ENCODE results near the gene SYT11.

- TF ChIP-seq CTCF (conservative IDR thresholded peaks at IDR 0.05; ENCODE audit: low read length), result no peak
- no peak for TF ChIP-seq EZH2phosphoT487 (IDR thresholded peaks at IDR 0.05; ENCODE audit: borderline replicate concordance)
Observed at GRCh38 chr1:155873860-155874259, 14.5 kb downstream of the SYT11 start.
